SK-N-SH treated with all-trans-retinoic acid at 6 μM for 48 hours (cell line): Measurements from ENCODE around the gene RNF213.

Source experiments
- ARNTL ChIP-seq: fragments of 450-650 bp; formaldehyde crosslinking; IDR thresholded peaks from 2 replicates; pipeline ENCODE4 v1.5.0; 2020; ENCODE audit warnings: low read depth, mild to moderate bottlenecking, moderate library complexity, borderline replicate concordance
- CREB5 ChIP-seq: fragments of 250-450 bp; sonication (Bioruptor Pico); IDR thresholded peaks from 2 replicates; pipeline ENCODE4 v1.5.1; 2020; ENCODE audit warnings: low read depth, mild to moderate bottlenecking, moderate library complexity
- CSDC2 ChIP-seq: fragments of 250-450 bp; sonication (Bioruptor Pico); IDR thresholded peaks from 2 replicates; pipeline ENCODE4 v1.5.0; 2020; ENCODE audit warnings: mild to moderate bottlenecking, moderate library complexity
- CSRNP3 ChIP-seq: fragments of 250-450 bp; sonication (Bioruptor Pico); IDR thresholded peaks from 2 replicates; pipeline ENCODE4 v1.5.1; 2021; ENCODE audit warnings: mild to moderate bottlenecking, moderate library complexity
- ESRRG ChIP-seq: fragments of 250-450 bp; sonication (Bioruptor Pico); IDR thresholded peaks from 2 replicates; pipeline ENCODE4 v1.6.1; 2021; ENCODE audit warnings: mild to moderate bottlenecking
- GLIS3 ChIP-seq: fragments of 250-450 bp; sonication (Bioruptor Pico); IDR thresholded peaks from 2 replicates; pipeline ENCODE4 v1.5.0; 2020; ENCODE audit warnings: mild to moderate bottlenecking, moderate library complexity
- PATZ1 ChIP-seq: fragments of 250-450 bp; sonication (Bioruptor Pico); IDR thresholded peaks from 2 replicates; pipeline ENCODE4 v1.8.0; 2020; ENCODE audit warnings: mild to moderate bottlenecking, moderate library complexity, borderline replicate concordance
- POU6F1 ChIP-seq: fragments of 250-450 bp; sonication (Bioruptor Pico); IDR thresholded peaks from 2 replicates; pipeline ENCODE4 v1.8.0; 2021; ENCODE audit warnings: low read depth, mild to moderate bottlenecking, moderate library complexity, borderline replicate concordance
- RARB ChIP-seq: fragments of 250-450 bp; sonication (Bioruptor Pico); IDR thresholded peaks from 2 replicates; pipeline ENCODE4 v1.8.0; 2021; ENCODE audit warnings: mild to moderate bottlenecking, moderate library complexity
- SNAI2 ChIP-seq: fragments of 250-450 bp; sonication (Bioruptor Pico); IDR thresholded peaks from 2 replicates; pipeline ENCODE4 v1.5.0; 2020; ENCODE audit warnings: mild to moderate bottlenecking, moderate library complexity
- TOX ChIP-seq: fragments of 250-450 bp; sonication (Bioruptor Pico); IDR thresholded peaks from 2 replicates; pipeline ENCODE4 v1.8.0; 2021; ENCODE audit warnings: mild to moderate bottlenecking, moderate library complexity, borderline replicate concordance
- ZFP3 ChIP-seq: fragments of 250-450 bp; sonication (Bioruptor Pico); IDR thresholded peaks from 2 replicates; pipeline ENCODE4 v1.5.0; 2020; ENCODE audit warnings: mild to moderate bottlenecking, moderate library complexity
- ZFP30 ChIP-seq: fragments of 450-650 bp; formaldehyde crosslinking; IDR thresholded peaks from 2 replicates; pipeline ENCODE4 v1.5.0; 2022; ENCODE audit warnings: mild to moderate bottlenecking, moderate library complexity
- ZNF8 ChIP-seq: fragments of 450-650 bp; formaldehyde crosslinking; IDR thresholded peaks from 2 replicates; pipeline ENCODE4 v1.5.0; 2020; ENCODE audit warnings: mild to moderate bottlenecking, moderate library complexity

GRCh38 chr17:80385046-80385445, 124.4 kb downstream of the RNF213 start:
- TF ChIP-seq SNAI2 (CRISPR knock-in tag): no peak
- TF ChIP-seq ZFP30 (CRISPR knock-in tag): no peak
- no peak for TF ChIP-seq RARB (CRISPR knock-in tag)
- no peak for TF ChIP-seq ARNTL (CRISPR knock-in tag)
- TF ChIP-seq PATZ1 (CRISPR knock-in tag): no peak
- TF ChIP-seq CSDC2: no peak
- TF ChIP-seq TOX (CRISPR knock-in tag): no peak
- TF ChIP-seq ZFP3 (CRISPR knock-in tag): no peak
- no peak for TF ChIP-seq POU6F1
- TF ChIP-seq ZNF8: no peak
- no peak for TF ChIP-seq GLIS3 (CRISPR knock-in tag)
- no peak for TF ChIP-seq CSRNP3 (CRISPR knock-in tag)
- TF ChIP-seq ESRRG (CRISPR knock-in tag): no peak
- no peak for TF ChIP-seq CREB5 (CRISPR knock-in tag)
